Activated gamma-delta T cell treated with Interleukin-2 at 50 U/mL for 16 hours (primary cell): ENCODE data around the gene GTPBP1.

Source experiments
- DNase-seq: peaks from one replicate; pipeline ENCODE4 v3.0.0-alpha.2; 2020

GTPBP1 gene

DNA sequence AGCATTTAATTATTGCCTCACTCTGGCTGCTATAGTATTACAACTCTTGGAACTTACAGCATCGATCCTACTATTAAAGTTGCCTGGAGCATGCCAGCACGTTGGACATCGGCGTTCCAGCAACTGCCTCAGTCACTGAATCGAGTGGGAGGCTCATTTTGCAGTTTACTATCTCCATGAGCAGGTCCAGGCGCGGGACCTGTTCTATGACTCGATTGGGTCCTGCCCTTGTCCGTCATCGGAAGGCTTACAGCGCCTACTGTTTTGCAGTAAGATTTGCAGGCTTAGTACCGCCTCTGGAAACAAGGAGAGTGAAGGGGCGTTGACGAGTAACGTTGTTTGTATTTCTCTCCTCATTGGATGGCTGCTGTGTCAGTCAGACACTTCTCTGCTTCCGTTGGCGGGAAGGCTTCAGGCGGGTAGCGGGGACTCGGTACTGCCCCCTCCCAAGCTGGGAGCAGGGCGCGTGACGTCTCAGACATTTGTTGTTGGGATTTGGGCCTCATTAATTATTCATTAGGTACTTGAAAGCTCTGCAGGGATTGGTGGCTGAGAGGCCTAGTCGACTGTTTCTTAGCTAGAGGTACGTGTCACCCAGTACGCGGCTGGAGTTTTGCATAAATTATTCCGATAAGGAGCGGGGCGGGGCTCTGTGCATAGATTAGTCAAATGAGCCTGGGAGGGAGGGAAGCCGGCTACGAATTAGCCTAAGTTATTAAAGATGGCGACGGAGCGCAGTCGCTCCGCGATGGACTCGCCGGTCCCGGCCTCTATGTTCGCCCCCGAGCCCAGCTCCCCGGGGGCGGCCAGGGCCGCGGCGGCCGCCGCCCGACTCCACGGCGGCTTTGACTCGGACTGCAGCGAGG is at the start of gene GTPBP1:
GTPBP1 (plus strand) TSS at position 710 of the 866 bp plus-strand sequence; CDS start at position 722, 12 bp downstream.
- DNase-seq: peak; percentile 97

DNA sequence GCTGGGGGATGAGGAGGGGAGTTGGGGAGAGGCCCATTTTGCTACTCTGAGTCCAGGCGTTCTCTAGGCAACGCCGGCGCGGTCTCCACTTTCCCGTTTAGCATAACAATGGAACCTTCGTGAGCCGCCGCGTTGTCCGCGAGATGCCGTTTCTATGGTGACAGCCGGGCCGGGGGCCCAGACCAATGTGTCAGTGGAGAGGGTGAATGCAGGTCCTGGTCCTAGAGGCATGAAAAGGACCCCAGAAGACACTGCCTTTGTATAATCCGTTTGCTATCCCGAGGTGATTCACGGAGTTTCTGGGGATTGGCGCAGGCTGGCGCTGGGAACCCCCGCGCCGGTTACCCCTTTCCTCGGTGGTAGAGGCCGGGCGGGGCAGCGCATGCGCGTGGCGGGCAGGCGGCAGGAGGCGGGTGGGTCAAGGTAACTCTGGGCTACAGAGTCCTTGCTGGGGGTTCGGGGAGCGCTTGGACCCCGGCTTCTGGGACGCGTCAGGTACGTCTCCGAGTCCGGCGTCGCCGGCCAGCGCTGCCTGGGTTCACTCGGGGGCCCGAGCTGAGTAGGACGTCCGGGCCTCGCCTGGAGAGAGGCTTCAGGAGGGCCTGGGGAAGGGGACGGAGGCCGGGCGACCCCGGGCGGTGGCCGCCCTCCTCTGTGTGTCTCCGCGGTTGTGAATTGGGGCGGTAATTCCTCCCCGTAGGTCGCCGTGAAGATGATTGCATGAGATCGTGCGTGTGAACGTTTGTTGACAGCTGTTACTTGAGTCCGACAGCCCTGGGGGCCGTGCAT is 49.3 kb upstream of the GTPBP1 start, which contains the start of the genes CBY1 and FAM227A:
CBY1 (plus strand) TSS at position 383 of the 789 bp plus-strand sequence. CDS start 11,417 bp downstream, outside the sequence.
FAM227A (minus strand) TSS at position 137 of the 789 bp plus-strand sequence. CDS start 6,224 bp downstream, outside the sequence.
- DNase-seq: peak; percentile 82

DNA sequence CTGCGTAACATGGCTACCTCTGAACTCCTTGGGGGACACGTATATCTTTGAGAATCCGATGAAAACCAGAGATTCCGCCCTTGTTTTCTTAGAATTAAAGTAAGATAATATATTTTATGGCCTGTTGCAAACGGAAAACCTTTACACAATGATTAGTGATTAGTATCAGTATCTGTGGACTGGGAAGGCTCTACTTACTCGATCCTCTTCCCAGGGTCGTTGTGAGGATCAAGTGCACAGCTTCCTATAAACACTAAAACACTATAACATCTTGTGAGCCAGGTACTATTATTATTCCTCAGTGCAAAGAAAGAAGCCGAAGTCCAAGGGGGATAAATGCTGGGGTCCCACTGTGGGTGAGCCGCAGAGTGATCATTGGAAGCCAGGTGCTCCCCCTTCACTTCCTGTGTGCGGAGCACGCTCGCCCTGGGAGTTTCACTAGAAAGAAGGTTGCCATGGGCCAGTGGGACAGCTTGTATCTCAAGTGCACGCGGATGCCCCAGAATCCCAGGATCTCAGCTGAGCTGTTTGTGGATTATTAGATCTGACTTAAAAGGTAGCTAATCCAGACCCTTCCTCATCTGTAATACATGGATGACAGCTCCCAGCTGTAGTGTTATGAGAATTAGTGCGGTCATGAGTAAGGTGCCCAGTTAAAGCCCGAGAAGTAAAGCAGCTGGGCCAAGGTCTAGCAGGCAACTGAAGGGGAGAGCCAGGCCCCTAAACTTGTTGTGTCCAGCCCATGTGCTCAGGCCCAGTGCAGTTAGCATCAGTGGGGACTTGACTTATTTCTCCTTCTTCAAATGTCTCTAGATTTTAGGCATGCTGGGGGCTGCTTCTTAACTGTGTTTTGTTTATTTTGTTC is 48.5 kb upstream of the GTPBP1 start:
- DNase-seq: peak; percentile 13

DNA sequence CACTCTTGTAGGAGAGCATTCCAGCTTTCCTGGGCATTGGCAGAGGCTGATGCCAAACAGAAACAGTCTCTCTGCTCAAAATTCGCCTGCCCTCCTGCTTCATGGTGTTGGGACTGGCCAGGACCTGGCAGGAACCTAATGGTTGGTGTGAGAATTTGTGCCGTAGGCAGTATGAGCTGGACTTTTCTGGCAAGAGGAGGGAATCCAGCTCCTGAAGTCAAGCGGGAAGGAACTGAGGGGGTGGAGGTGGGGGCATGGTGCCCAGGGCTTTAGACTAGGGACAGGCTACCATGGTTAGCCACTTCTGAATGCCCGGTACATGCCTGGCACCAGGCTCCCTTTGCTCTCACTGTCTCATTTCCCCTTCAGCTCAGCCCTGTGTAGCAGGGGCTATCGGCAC is 30.9 kb upstream of the GTPBP1 start:
- no peak for DNase-seq

DNA sequence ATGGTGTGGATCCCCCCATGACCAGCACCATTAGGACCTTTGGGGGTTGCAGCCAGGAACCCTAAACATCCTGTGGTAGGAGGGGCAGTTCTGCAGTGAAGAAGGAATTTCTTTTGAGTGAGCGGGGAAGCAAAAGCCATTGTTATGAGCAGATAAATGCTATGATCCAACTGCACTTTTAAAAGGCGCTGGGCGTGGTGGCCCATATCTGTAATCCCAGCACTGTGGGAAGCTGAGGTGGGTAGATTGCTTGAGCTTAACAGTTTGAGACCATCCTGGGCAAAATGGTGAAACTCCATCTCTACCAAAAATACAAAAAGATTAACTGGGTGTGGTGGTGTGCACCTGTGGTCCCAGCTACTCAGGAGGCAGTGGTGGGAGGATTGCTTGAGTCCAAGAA is 29.9 kb upstream of the GTPBP1 start:
- no peak for DNase-seq

GRCh38 chr22:38681582-38682335 is 24.0 kb upstream of the GTPBP1 start, which contains the start of gene TOMM22:
Gene TOMM22, plus strand, starts transcription at chr22:38681957. Its CDS starts 22 bp downstream, at chr22:38681979.
- DNase-seq: peak; percentile 80

GRCh38 chr22:38684895-38685294 is 20.8 kb upstream of the GTPBP1 start:
- DNase-seq: no peak

DNA sequence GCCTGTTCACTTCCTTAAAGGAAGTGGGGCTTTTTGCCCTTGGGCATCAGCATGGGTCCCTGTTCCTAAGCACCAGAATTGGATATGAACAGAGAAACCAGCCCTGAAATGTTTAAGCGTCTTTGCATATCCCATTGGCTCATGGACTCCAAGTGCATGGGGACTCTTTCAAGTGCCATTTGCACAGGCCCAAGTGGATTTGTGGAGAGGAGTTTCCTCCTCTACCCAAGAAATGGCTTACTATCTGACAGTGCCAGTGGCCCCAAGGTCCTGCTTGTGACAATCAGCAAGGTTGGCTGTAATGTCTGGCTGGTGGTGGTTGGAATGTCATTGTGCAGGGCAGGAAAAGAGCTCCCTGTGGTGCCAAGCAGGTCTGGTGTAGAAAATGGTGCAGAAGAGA is 20.0 kb upstream of the GTPBP1 start:
- no peak for DNase-seq

- no peak for DNase-seq
Observed at GRCh38 chr22:38689651-38690050, 16.1 kb upstream of the GTPBP1 start.

DNA sequence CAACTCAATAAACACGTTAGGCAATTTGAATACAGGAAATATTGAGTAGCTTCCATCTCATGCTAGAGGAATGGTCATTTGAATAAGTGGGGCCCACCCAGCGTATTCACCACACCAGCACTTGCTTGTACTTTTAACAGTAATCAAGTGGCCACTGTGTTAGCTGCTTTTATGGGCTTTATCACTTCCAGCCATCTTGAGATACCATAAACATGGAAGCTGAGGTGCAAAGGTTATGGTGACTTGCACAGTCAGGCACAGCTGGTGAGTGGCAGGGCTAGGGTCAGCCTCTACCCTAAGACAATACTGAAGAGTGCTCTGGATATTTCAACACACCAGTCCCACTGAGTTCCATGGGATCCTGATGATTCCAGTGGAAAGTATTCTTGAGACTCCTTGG is 11.7 kb upstream of the GTPBP1 start:
- DNase-seq: no peak

GRCh38 chr22:38694940-38695339 is 10.8 kb upstream of the GTPBP1 start:
- no peak for DNase-seq

DNA sequence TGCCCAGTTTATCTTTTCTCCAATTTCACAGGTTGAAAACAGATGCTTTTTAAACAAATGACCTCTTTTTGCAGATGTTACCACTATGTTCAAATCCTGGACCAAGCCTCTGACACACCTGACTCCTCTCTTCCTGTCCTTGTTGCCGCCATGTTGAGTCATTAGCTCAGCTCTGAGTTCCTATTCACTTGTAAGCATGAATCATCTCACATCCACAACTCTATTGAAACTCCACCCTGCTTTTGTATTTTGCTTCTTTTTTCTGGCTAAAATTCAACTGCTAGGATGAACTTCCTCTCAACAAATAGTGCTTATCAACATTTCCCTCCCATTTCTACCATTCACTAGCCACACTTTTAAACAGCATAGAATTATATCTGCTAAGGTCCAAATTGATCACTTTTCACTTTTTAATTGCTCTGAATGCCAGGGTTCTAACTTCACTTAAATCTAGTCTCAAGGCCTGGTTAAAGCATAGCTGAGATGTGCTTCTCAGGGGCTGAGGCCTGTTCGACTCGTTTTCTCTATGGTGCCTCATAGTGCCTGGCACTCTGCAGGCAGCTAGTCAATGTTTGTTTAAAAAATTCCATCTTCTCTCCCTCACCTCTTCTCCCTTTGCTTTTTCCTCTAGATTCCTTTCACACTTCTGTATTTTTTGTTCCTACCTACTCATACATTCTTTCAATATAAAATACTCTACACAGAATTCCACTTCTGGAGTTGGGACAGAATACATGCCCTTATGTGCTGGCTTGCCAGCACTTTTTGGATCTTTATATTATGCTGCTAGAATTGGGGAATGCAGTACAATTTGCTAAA is 8.9 kb upstream of the GTPBP1 start:
- peak; percentile 30 for DNase-seq

GRCh38 chr22:38697425-38698089 is 8.2 kb upstream of the GTPBP1 start:
- DNase-seq: no peak

DNA sequence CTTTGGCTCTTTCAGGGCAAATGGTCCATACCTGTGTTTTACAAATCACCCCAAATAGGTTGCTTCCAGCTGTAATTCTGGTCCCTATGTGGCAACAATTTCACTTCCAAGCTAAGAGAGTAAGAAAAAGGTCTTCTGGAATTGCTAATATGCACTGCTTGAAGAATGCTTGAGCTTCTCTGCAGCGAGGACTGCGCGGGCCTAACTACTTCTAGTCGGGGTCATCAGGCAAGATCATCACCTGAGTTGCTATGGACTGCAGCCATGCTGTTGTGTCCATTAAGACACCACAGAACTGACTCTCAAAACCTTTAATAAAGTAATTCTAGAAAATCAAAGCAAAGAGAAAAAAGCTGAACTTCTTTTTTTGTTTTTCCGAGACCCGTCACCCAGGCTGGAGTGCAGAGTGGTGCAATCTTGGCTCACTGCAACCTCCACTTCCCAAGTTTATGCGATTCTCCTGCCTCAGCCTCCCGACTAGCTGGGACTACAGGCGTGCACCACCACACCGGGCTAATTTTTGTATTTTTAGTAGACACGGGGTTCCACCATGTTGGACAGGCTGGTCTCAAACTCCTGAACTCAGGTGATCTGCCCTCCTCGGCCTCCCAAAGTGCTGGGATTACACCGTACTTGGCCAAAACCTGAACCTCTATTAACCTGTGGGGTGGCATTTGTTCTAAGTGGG is 7.2 kb upstream of the GTPBP1 start:
- DNase-seq: no peak

GRCh38 chr22:38699143-38699542 is 6.6 kb upstream of the GTPBP1 start:
- no peak for DNase-seq

GRCh38 chr22:38699784-38700183 is 6.0 kb upstream of the GTPBP1 start:
- no peak for DNase-seq

DNA sequence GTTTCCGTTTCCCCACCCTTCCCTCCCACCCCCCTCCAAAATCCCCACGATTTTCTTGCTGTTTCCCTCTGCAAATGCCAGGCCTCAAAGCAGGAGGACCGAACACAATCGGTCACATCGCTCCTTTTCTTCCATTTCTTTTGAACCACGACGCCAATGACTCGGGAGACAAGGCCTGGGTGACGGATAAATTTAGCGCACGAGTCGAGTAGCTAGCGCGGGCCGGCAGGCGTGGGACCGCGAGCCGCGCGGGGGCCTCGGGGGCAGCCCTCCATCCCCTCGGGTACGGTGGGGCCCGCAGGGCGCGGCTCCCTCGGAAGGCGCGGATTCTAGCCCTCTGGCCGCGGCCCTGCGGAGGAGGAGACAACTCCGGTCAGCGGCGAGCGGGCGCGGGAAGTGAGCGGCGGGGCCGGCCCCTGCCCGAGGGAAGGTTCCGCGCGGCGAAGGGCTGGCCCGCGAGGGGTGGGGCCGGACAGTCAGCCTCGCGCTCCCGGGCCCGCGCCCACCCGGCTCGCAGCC is 5.4 kb upstream of the GTPBP1 start:
- DNase-seq: no peak

GRCh38 chr22:38700789-38701628 is 4.7 kb upstream of the GTPBP1 start, which contains the start of gene JOSD1:
Gene JOSD1, minus strand, starts transcription at chr22:38700943. Its CDS starts 956 bp downstream, at chr22:38699987.
- DNase-seq: peak; percentile 96
